Measurements from ENCODE around the gene MAD1L1.

Gene MAD1L1

GRCh38 chr7:1900847-1901246 is 331.9 kb downstream of the MAD1L1 start:
- Histone ChIP-seq H3K27ac (ENCODE audit: low read depth in 2 of 2, low read length in 2 of 2) (no peak overlapping the region), H3K4me3 (ENCODE audit: low read length in 2 of 2) (no peak overlapping the region), H3K9me3 (ENCODE audit: control insufficient read depth in 2 of 2, low read length in 2 of 2) (no peaks in the 10 kb centered on the region), H3K9ac (ENCODE audit: low read depth in 1 of 2, low read length in 2 of 2) (no peak overlapping the region), H3K36me3 (ENCODE audit: control insufficient read depth in 2 of 2, insufficient read depth in 2 of 2, low read length in 2 of 2) (peaks cover 6 to 7% of the 10 kb centered on the region in 2 donors), H3K27me3 (ENCODE audit: control insufficient read depth in 2 of 2, insufficient read depth in 2 of 2, low read length in 2 of 2) (no peaks in the 10 kb centered on the region), H3K4me1 (ENCODE audit: control insufficient read depth in 2 of 2, insufficient read depth in 2 of 2, low read length in 2 of 2) (no peaks in the 10 kb centered on the region)

- no peaks in the 10 kb centered on the region for H3K27me3 ChIP-seq (ENCODE audit: control insufficient read depth in 2 of 2, insufficient read depth in 2 of 2, low read length in 2 of 2)
- no peak overlapping the region for H3K9ac ChIP-seq (ENCODE audit: low read depth in 1 of 2, low read length in 2 of 2)
- H3K4me1 ChIP-seq (ENCODE audit: control insufficient read depth in 2 of 2, insufficient read depth in 2 of 2, low read length in 2 of 2): no peaks in the 10 kb centered on the region
- H3K4me3 ChIP-seq (ENCODE audit: low read length in 2 of 2): no peak overlapping the region
- H3K36me3 ChIP-seq (ENCODE audit: control insufficient read depth in 2 of 2, insufficient read depth in 2 of 2, low read length in 2 of 2): peaks cover 6 to 7% of the 10 kb centered on the region in 2 donors
- H3K9me3 ChIP-seq (ENCODE audit: control insufficient read depth in 2 of 2, low read length in 2 of 2): no peaks in the 10 kb centered on the region
- no peak overlapping the region for H3K27ac ChIP-seq (ENCODE audit: low read depth in 2 of 2, low read length in 2 of 2)
Observed at GRCh38 chr7:1899951-1900762, 332.6 kb downstream of the MAD1L1 start.

- peaks cover 6 to 9% of the 10 kb centered on the region in 2 donors for H3K36me3 ChIP-seq (ENCODE audit: control insufficient read depth in 2 of 2, insufficient read depth in 2 of 2, low read length in 2 of 2)
- no peaks in the 10 kb centered on the region for H3K27me3 ChIP-seq (ENCODE audit: control insufficient read depth in 2 of 2, insufficient read depth in 2 of 2, low read length in 2 of 2)
- no peak overlapping the region for H3K27ac ChIP-seq (ENCODE audit: low read depth in 2 of 2, low read length in 2 of 2)
- no peaks in the 10 kb centered on the region for H3K9me3 ChIP-seq (ENCODE audit: control insufficient read depth in 2 of 2, low read length in 2 of 2)
- no peak overlapping the region for H3K4me3 ChIP-seq (ENCODE audit: low read length in 2 of 2)
- no peaks in the 10 kb centered on the region for H3K4me1 ChIP-seq (ENCODE audit: control insufficient read depth in 2 of 2, insufficient read depth in 2 of 2, low read length in 2 of 2)
- no peak overlapping the region for H3K9ac ChIP-seq (ENCODE audit: low read depth in 1 of 2, low read length in 2 of 2)
Observed at GRCh38 chr7:1899196-1899595, 333.5 kb downstream of the MAD1L1 start.

- H3K9ac ChIP-seq (ENCODE audit: low read depth in 1 of 2, low read length in 2 of 2): no peak overlapping the region
Observed at GRCh38 chr7:1898628-1899185, 334.0 kb downstream of the MAD1L1 start.

GRCh38 chr7:1897861-1898627 is 334.7 kb downstream of the MAD1L1 start:
- Histone ChIP-seq H3K9me3 (ENCODE audit: control insufficient read depth in 2 of 2, low read length in 2 of 2) (no peaks in the 10 kb centered on the region), H3K4me1 (ENCODE audit: control insufficient read depth in 2 of 2, insufficient read depth in 2 of 2, low read length in 2 of 2) (no peaks in the 10 kb centered on the region), H3K27me3 (ENCODE audit: control insufficient read depth in 2 of 2, insufficient read depth in 2 of 2, low read length in 2 of 2) (no peaks in the 10 kb centered on the region), H3K9ac (ENCODE audit: low read depth in 1 of 2, low read length in 2 of 2) (no peak overlapping the region), H3K27ac (ENCODE audit: low read depth in 2 of 2, low read length in 2 of 2) (no peak overlapping the region), H3K4me3 (ENCODE audit: low read length in 2 of 2) (no peak overlapping the region), H3K36me3 (ENCODE audit: control insufficient read depth in 2 of 2, insufficient read depth in 2 of 2, low read length in 2 of 2) (peaks cover 6 to 9% of the 10 kb centered on the region in 2 donors)

More at GRCh38 chr7:1898628-1899185, 334.0 kb downstream of the MAD1L1 start:
- no peaks in the 10 kb centered on the region for H3K27me3 ChIP-seq (ENCODE audit: control insufficient read depth in 2 of 2, insufficient read depth in 2 of 2, low read length in 2 of 2)
- no peaks in the 10 kb centered on the region for H3K4me1 ChIP-seq (ENCODE audit: control insufficient read depth in 2 of 2, insufficient read depth in 2 of 2, low read length in 2 of 2)
- no peaks in the 10 kb centered on the region for H3K9me3 ChIP-seq (ENCODE audit: control insufficient read depth in 2 of 2, low read length in 2 of 2)
- no peak overlapping the region for H3K27ac ChIP-seq (ENCODE audit: low read depth in 2 of 2, low read length in 2 of 2)
- peaks cover 6 to 9% of the 10 kb centered on the region in 2 donors for H3K36me3 ChIP-seq (ENCODE audit: control insufficient read depth in 2 of 2, insufficient read depth in 2 of 2, low read length in 2 of 2)
- no peak overlapping the region for H3K4me3 ChIP-seq (ENCODE audit: low read length in 2 of 2)

- no peaks in the 10 kb centered on the region for H3K9me3 ChIP-seq (ENCODE audit: control insufficient read depth in 2 of 2, low read length in 2 of 2)
- no peak overlapping the region for H3K4me3 ChIP-seq (ENCODE audit: low read length in 2 of 2)
- no peaks in the 10 kb centered on the region for H3K27me3 ChIP-seq (ENCODE audit: control insufficient read depth in 2 of 2, insufficient read depth in 2 of 2, low read length in 2 of 2)
- H3K36me3 ChIP-seq (ENCODE audit: control insufficient read depth in 2 of 2, insufficient read depth in 2 of 2, low read length in 2 of 2): peaks cover 6 to 9% of the 10 kb centered on the region in 2 donors
- no peaks in the 10 kb centered on the region for H3K4me1 ChIP-seq (ENCODE audit: control insufficient read depth in 2 of 2, insufficient read depth in 2 of 2, low read length in 2 of 2)
- no peak overlapping the region for H3K9ac ChIP-seq (ENCODE audit: low read depth in 1 of 2, low read length in 2 of 2)
- no peak overlapping the region for H3K27ac ChIP-seq (ENCODE audit: low read depth in 2 of 2, low read length in 2 of 2)
Observed at GRCh38 chr7:1897076-1897860, 335.5 kb downstream of the MAD1L1 start.

GRCh38 chr7:1895664-1896515 is 336.9 kb downstream of the MAD1L1 start:
- H3K9me3 ChIP-seq (ENCODE audit: control insufficient read depth in 2 of 2, low read length in 2 of 2): no peaks in the 10 kb centered on the region
- H3K27ac ChIP-seq (ENCODE audit: low read depth in 2 of 2, low read length in 2 of 2): no peak overlapping the region
- H3K4me1 ChIP-seq (ENCODE audit: control insufficient read depth in 2 of 2, insufficient read depth in 2 of 2, low read length in 2 of 2): no peaks in the 10 kb centered on the region
- H3K4me3 ChIP-seq (ENCODE audit: low read length in 2 of 2): no peak overlapping the region
- peaks cover 6 to 9% of the 10 kb centered on the region in 2 donors for H3K36me3 ChIP-seq (ENCODE audit: control insufficient read depth in 2 of 2, insufficient read depth in 2 of 2, low read length in 2 of 2)
- H3K9ac ChIP-seq (ENCODE audit: low read depth in 1 of 2, low read length in 2 of 2): no peak overlapping the region
- no peaks in the 10 kb centered on the region for H3K27me3 ChIP-seq (ENCODE audit: control insufficient read depth in 2 of 2, insufficient read depth in 2 of 2, low read length in 2 of 2)

GRCh38 chr7:1894906-1895663 is 337.7 kb downstream of the MAD1L1 start:
- Histone ChIP-seq H3K27me3 (ENCODE audit: control insufficient read depth in 2 of 2, insufficient read depth in 2 of 2, low read length in 2 of 2) (no peaks in the 10 kb centered on the region), H3K9ac (ENCODE audit: low read depth in 1 of 2, low read length in 2 of 2) (no peak overlapping the region)

More at GRCh38 chr7:1894906-1895663, 337.7 kb downstream of the MAD1L1 start:
- no peaks in the 10 kb centered on the region for H3K4me1 ChIP-seq (ENCODE audit: control insufficient read depth in 2 of 2, insufficient read depth in 2 of 2, low read length in 2 of 2)
- H3K4me3 ChIP-seq (ENCODE audit: low read length in 2 of 2): no peak overlapping the region
- no peaks in the 10 kb centered on the region for H3K9me3 ChIP-seq (ENCODE audit: control insufficient read depth in 2 of 2, low read length in 2 of 2)
- H3K27ac ChIP-seq (ENCODE audit: low read depth in 2 of 2, low read length in 2 of 2): no peak overlapping the region
- H3K36me3 ChIP-seq (ENCODE audit: control insufficient read depth in 2 of 2, insufficient read depth in 2 of 2, low read length in 2 of 2): peaks cover 6 to 9% of the 10 kb centered on the region in 2 donors

Data from mucosa of rectum (tissue), 2 donors.